Heart right ventricle (tissue), 16 donors: ENCODE measurements around the gene MRPL38. TPM values are rescaled to one million over a fixed set of nuclear protein-coding genes. Genes with fewer than 3 reads are reported as not detected.
"Not testable (repeated sequence)": the region's sequence is repeated elsewhere in the genome, so short reads cannot be mapped to it uniquely, and the experiment has no call there.

Source experiments
- ATAC-seq, 8 donors: fragments of 200-7000 bp; cut with Tn5 transposase; one replicate each; pipeline ENCODE4 v1.9.1; 2020; ENCODE audit warnings: mild to moderate bottlenecking in 8 of 8, moderate library complexity in 8 of 8, moderate number of reproducible peaks in 1 of 8
- DNase-seq, 2 donors: peaks; one replicate each; pipeline ENCODE4 v3.0.0-alpha.2; 2020
- H3K27ac ChIP-seq, 10 donors: fragments of 200-600 bp; sonication (generic) in 2 of 10; one replicate each; pipeline versions ENCODE4 v1.5.0 to v1.8.0; 2020 to 2022; ENCODE audit warnings: mild to moderate bottlenecking in 3 of 10
- H3K27me3 ChIP-seq, 7 donors: fragments of 200-600 bp; one replicate each; pipeline ENCODE4 v1.8.0; 2021 to 2022; ENCODE audit warnings: mild to moderate bottlenecking in 2 of 7
- H3K36me3 ChIP-seq, 9 donors: fragments of 200-600 bp; sonication (generic) in 1 of 9; one replicate each; pipeline versions ENCODE4 v1.5.0 to v1.8.0; 2020 to 2022; ENCODE audit warnings: mild to moderate bottlenecking in 2 of 9
- H3K4me1 ChIP-seq, 9 donors: fragments of 200-600 bp; sonication (generic) in 1 of 9; one replicate each; pipeline versions ENCODE4 v1.5.0 to v1.8.0; 2020 to 2022; ENCODE audit warnings: mild to moderate bottlenecking in 4 of 9
- H3K4me3 ChIP-seq, 10 donors: fragments of 200-600 bp; sonication (generic) in 2 of 10; one replicate each; pipeline versions ENCODE4 v1.5.0 to v1.8.0; 2020 to 2022; ENCODE audit warnings: mild to moderate bottlenecking in 7 of 10, moderate library complexity in 2 of 10
- H3K9me3 ChIP-seq, 11 donors: fragments of 200-600 bp in 10 of 11; sonication (generic) in 2 of 11; one replicate each; pipeline versions ENCODE4 v1.5.0 to v1.8.0; 2013 to 2022; ENCODE audit warnings: mild to moderate bottlenecking in 2 of 11, control low read depth in 1 of 11, moderate library complexity in 1 of 11
- CTCF ChIP-seq, 9 donors: fragments of 200-600 bp; sonication (generic) in 2 of 9; IDR thresholded peaks; one replicate each; pipeline versions ENCODE4 v1.5.0 to v1.8.0; 2021 to 2022; ENCODE audit warnings: antibody characterized with exemption in 9 of 9, mild to moderate bottlenecking in 5 of 9, moderate library complexity in 1 of 9
- WGBS, 2 donors: extraction: QIAGEN DNeasy Blood & Tissue Kit; methylation state at CpG; one replicate each; pipeline ENCODE4 v1.1.7; 2013; ENCODE audit warnings: inconsistent platforms in 1 of 2; 5-methylcytosine and 5-hydroxymethylcytosine counted together
- intact Hi-C, 10 donors: fragments of 100-400 bp; cut with DNase I; formaldehyde crosslinking; loops; one replicate each; pipeline versions ENCODE4 v1.11.1 to v1.14.2; 2022
- polyA plus RNA-seq, 2 donors: library from polyadenylated mRNA; stranded (reverse); fragments of 200-250 nt; gene quantifications; one replicate each; pipeline ENCODE4 v1.2.3, GENCODE V29; 2013
- total RNA-seq, 10 donors: library from RNA; stranded (reverse); fragmentation: NEBNext Ultra II Directional in 3 of 10; extraction: Animal tissue kit (Norgen Biotek cat#: 25700) in 3 of 10; gene quantifications; one replicate each; pipeline versions ENCODE4 v1.2.1 to v1.2.4, GENCODE V29; 2021 to 2023
- donor health status: Arrhythmogenic right ventricular cardiomyopathy.
- donor health status: ischemic (EF 13 %, LVEDD 7.1; RV severe dilation, severe dysfunction).
- donor health status: healthy with polysubstance abuse.
- donor health status: DM: no; HTN: yes; CAD: no.
- donor health status: DM: no; HTN: no; CAD: no.
- donor health status: ischemic (EF 25% LVEDD 6.9; RV normal size, moderate dysfunction).
- donor health status: ischemic (EF 25% LVEDD 5.7; RV mildly dilated, moderate dysfunction).
- donor health status: healthy.
- donor health status: DM: yes; HTN: yes; CAD: no.
- donor health status: Ischemic cardiomyopathy.
- donor health status: ischemic (EF 35%, LVEDD 5.7; RV mildly dilated, moderate dysfunction).
- donor health status: nonischemic (EF 11% LVEDD 7.7; RV severe dilation, severe dysfunction).
- donor health status: DM: yes; HTN: yes; CAD: no.
- donor health status: PGD.
- donor health status: ischemic (EF 29% LVEDD 5.4; RV normal size, mild dysfunction).
- donor health status: nonischemic (EF 23%, LVEDD 6.1; RV moderate dilation, normal function).

Gene MRPL38
- total and polyA plus RNA-seq, 12 donors = 86.0 to 160 (median 96.5) TPM

GRCh38 chr17:75872434-75873351 lies 32.0 kb downstream of the MRPL38 start:
- peak overlapping the region; percentile 57 to 99 (median 91) for H3K27ac ChIP-seq
- H3K9me3 ChIP-seq = no peaks in the 10 kb centered on the region
- 25 to 28% methylated on average over 13 of the region's 13 CpGs for WGBS, 2 donors
- H3K4me1 ChIP-seq = peaks cover 33 to 91% (median 67%) of the 10 kb centered on the region in 9 donors
- intact Hi-C loops = loop anchor here in 1 of 10 donors (10.0 kb wide), 1 partner anchor 98 kb away; a partner anchor contains a TSS
- no peak for TF ChIP-seq CTCF (IDR thresholded peaks at IDR 0.05)
- DNase-seq = peak; percentile 81 to 90
- peaks cover 0 to 30% (median 10%) of the 10 kb centered on the region in 9 donors for H3K36me3 ChIP-seq
- H3K4me3 ChIP-seq = no peak overlapping the region
- ATAC-seq = peak; percentile 55 to 73 (median 64)
- peaks cover 0 to 18% (median 0%) of the 10 kb centered on the region in 7 donors for H3K27me3 ChIP-seq

DNA sequence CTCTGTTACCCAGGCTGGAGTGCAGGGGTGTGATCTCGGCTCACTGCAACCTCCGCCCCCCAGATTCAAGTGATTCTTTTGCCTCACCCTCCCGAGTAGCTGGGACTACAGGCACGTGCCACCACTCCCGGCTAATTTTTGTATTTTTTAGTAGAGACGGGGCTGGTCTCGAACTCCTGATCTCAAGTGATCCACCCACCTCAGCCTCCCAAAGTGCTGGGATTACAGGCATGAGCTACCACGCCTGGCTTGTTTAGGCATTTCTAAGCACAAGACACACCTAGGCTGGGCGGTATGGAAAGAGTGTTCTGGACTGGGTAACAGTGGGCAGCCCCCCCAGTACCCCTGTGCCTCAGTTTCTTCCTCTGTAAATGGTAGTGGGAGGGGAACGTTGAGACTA lies 34.5 kb downstream of the MRPL38 start:
- intact Hi-C loops = loop anchor here in 1 of 10 donors (10.0 kb wide), 1 partner anchor 95 kb away; a partner anchor contains a TSS
- peaks cover 0 to 18% (median 5%) of the 10 kb centered on the region in 9 donors for H3K36me3 ChIP-seq
- DNase-seq, H3K27me3 ChIP-seq, H3K9me3 ChIP-seq, ATAC-seq: not testable (repeated sequence)
- H3K4me1 ChIP-seq = peaks cover 18 to 75% (median 49%) of the 10 kb centered on the region in 9 donors
- WGBS, 2 donors = 72 to 80% methylated on average over 10 of the region's 10 CpGs
- H3K27ac ChIP-seq = peak overlapping the region; percentile 39 to 92 (median 84)
- H3K4me3 ChIP-seq = peak overlapping the region in 3 of 10 donors; percentile 13 to 14 (median 13)

GRCh38 chr17:75869282-75870141 lies 35.2 kb downstream of the MRPL38 start:
- peak; percentile 55 to 65 for DNase-seq
- TF ChIP-seq CTCF (IDR thresholded peaks at IDR 0.05) = no peak
- WGBS, 2 donors = 45 to 46% methylated on average over 23 of the region's 23 CpGs
- no peaks in the 10 kb centered on the region for H3K9me3 ChIP-seq
- peaks cover 0 to 11% (median 5%) of the 10 kb centered on the region in 9 donors for H3K36me3 ChIP-seq
- ATAC-seq = peak in 7 of 8 donors; percentile 15 to 48 (median 34)
- peak overlapping the region in 6 of 10 donors; percentile 0 to 20 (median 14) for H3K4me3 ChIP-seq
- intact Hi-C loops = loop anchor here in 1 of 10 donors (10.0 kb wide), 1 partner anchor 95 kb away; a partner anchor contains a TSS
- H3K4me1 ChIP-seq = peaks cover 21 to 75% (median 51%) of the 10 kb centered on the region in 9 donors
- H3K27ac ChIP-seq = peak overlapping the region; percentile 39 to 92 (median 84)
- no peaks in the 10 kb centered on the region for H3K27me3 ChIP-seq

DNA sequence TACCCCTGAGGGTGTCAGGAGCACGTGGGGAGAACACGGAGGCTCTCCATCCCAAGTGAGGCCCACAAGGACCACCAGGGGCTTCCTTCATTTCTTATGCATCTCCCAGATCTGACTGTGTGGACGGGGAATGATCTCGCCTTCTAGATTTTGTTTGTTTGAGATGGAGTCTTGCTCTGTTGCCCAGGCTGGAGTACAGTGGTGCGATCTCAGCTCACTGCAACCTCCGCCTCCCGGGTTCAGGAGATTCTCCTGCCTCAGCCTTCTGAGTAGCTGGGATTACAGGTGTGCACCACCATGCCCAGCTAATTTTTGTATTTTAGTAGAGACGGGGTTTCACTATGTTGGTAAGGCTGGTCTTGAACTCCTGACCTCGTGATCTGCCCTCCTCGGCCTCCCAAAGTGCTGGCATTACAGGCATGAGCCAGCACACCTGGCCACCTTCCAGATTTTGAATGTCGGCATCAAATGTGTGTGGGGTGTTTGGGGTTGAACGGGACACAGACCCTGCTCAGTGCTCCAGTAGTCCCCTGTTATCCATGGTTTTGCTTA lies 35.9 kb downstream of the MRPL38 start:
- intact Hi-C loops, H3K36me3 ChIP-seq, H3K9me3 ChIP-seq, H3K27me3 ChIP-seq, DNase-seq, ATAC-seq, H3K4me3 ChIP-seq: not testable (repeated sequence)
- H3K4me1 ChIP-seq = peaks cover 25 to 75% (median 51%) of the 10 kb centered on the region in 9 donors
- 87 to 89% methylated on average over 12 of the region's 12 CpGs for WGBS, 2 donors
- H3K27ac ChIP-seq = peak overlapping the region in 9 of 10 donors; percentile 28 to 92 (median 84)

GRCh38 chr17:75865404-75866188 lies 39.1 kb downstream of the MRPL38 start:
- intact Hi-C loops, ATAC-seq: not testable (repeated sequence)
- WGBS, 2 donors = 80 to 84% methylated on average over 16 to 17 of the region's 17 CpGs

GRCh38 chr17:75864887-75865286 lies 39.8 kb downstream of the MRPL38 start:
- H3K9me3 ChIP-seq, DNase-seq, intact Hi-C loops, H3K27me3 ChIP-seq, ATAC-seq, H3K36me3 ChIP-seq: not testable (repeated sequence)
- H3K27ac ChIP-seq = peak overlapping the region in 9 of 10 donors; percentile 53 to 82 (median 73)
- WGBS, 2 donors = 84 to 86% methylated on average over 4 of the region's 4 CpGs
- peak overlapping the region in 1 of 10 donors; percentile 2 for H3K4me3 ChIP-seq
- H3K4me1 ChIP-seq = peaks cover 11 to 42% (median 30%) of the 10 kb centered on the region in 9 donors

More at GRCh38 chr17:75865404-75866188, 39.1 kb downstream of the MRPL38 start:
- not testable (repeated sequence) for H3K9me3 ChIP-seq, H3K27me3 ChIP-seq, DNase-seq, H3K4me3 ChIP-seq, H3K36me3 ChIP-seq
- peaks cover 11 to 49% (median 36%) of the 10 kb centered on the region in 9 donors for H3K4me1 ChIP-seq
- peak overlapping the region in 7 of 10 donors; percentile 53 to 82 (median 73) for H3K27ac ChIP-seq
